NCI-H446 treated with DMSO at 0.1 percent for 48 hours (cell line): ENCODE data around the gene LYPD6B.

Experiments
- DNase-seq: peaks from one replicate; lab custom pipeline; 2025; lab: John Stamatoyannopoulos, UW

LYPD6B gene

GRCh38 chr2:149038442-149039212, at the start of gene LYPD6B:
Gene LYPD6B, plus strand, starts transcription at chr2:149038699. Its CDS starts 92,250 bp downstream, at chr2:149130949.
- DNase-seq, result no peak

GRCh38 chr2:148989882-148990493, 48.5 kb upstream of the LYPD6B start:
- DNase-seq, result peak; percentile 54

GRCh38 chr2:148990968-148991367, 47.5 kb upstream of the LYPD6B start:
- DNase-seq, result no peak

GRCh38 chr2:148992448-148992847, 46.1 kb upstream of the LYPD6B start:
- no peak for DNase-seq

- DNase-seq, result no peak
These were observed 45.1 kb upstream of the LYPD6B start for GRCh38 chr2:148993351-148993750.

GRCh38 chr2:148994341-148994740, 44.2 kb upstream of the LYPD6B start:
- DNase-seq, result no peak

- no peak for DNase-seq
These were observed 41.7 kb upstream of the LYPD6B start for GRCh38 chr2:148996805-148997204.

GRCh38 chr2:148998165-148998830, 40.2 kb upstream of the LYPD6B start:
- peak; percentile 35 for DNase-seq

GRCh38 chr2:148998831-148999200, 39.7 kb upstream of the LYPD6B start:
- no peak for DNase-seq

GRCh38 chr2:148999451-148999921, 39.0 kb upstream of the LYPD6B start:
- no peak for DNase-seq

GRCh38 chr2:149000158-149000938, 38.2 kb upstream of the LYPD6B start:
- DNase-seq, result no peak

GRCh38 chr2:149001496-149001895, 37.0 kb upstream of the LYPD6B start:
- DNase-seq, result peak; percentile 39

GRCh38 chr2:149002378-149002890, 36.1 kb upstream of the LYPD6B start:
- no peak for DNase-seq

GRCh38 chr2:149002891-149003740, 35.4 kb upstream of the LYPD6B start:
- DNase-seq, result no peak

GRCh38 chr2:149004836-149005235, 33.7 kb upstream of the LYPD6B start:
- DNase-seq, result no peak

- no peak for DNase-seq
These were observed 32.9 kb upstream of the LYPD6B start for GRCh38 chr2:149005471-149006077.

GRCh38 chr2:149006883-149007543, 31.5 kb upstream of the LYPD6B start:
- DNase-seq, result no peak

GRCh38 chr2:149008381-149008780, 30.1 kb upstream of the LYPD6B start:
- no peak for DNase-seq

GRCh38 chr2:149009576-149010461, 28.7 kb upstream of the LYPD6B start:
- DNase-seq, result no peak
